GM23338 (cell line): ENCODE data around the gene RGL3. TPM values are rescaled to one million over a fixed set of nuclear protein-coding genes. Genes with fewer than 3 reads are reported as not detected.

Experiments used
- ATAC-seq: fragments of 200-7000 bp; cut with Tn5 transposase; 3 replicates; pipeline ENCODE4 v1.9.1; 2020
- DNase-seq: peaks from one replicate; pipeline ENCODE4 v3.0.0-alpha.2; 2015; ENCODE audit warnings: low spot score
- H2AFZ ChIP-seq: fragments of 200-600 bp; sonication (generic); 2 replicates; pipeline ENCODE4 v1.8.0; 2016; ENCODE audit warnings: antibody characterized with exemption, mild to moderate bottlenecking, moderate library complexity
- H3F3A ChIP-seq: fragments of 200-600 bp; sonication (generic); replicated peaks from 2 replicates; pipeline ENCODE4 v1.8.0; 2017; ENCODE audit warnings: antibody characterized with exemption, mixed run types, low read depth
- H3K27ac ChIP-seq: fragments of 200-600 bp; sonication (generic); 2 replicates; pipeline ENCODE4 v1.6.1; 2016; ENCODE audit warnings: low read depth
- H3K27me3 ChIP-seq: fragments of 200-600 bp; sonication (generic); 2 replicates; pipeline ENCODE4 v1.8.0; 2016; ENCODE audit warnings: mild to moderate bottlenecking, mixed run types, moderate library complexity; ENCODE audit not compliant: insufficient read depth
- H3K36me3 ChIP-seq: fragments of 200-600 bp; sonication (generic); 2 replicates; pipeline ENCODE4 v1.8.0; 2016; ENCODE audit warnings: mild to moderate bottlenecking; ENCODE audit not compliant: insufficient read depth
- H3K4me1 ChIP-seq: fragments of 200-600 bp; sonication (generic); 2 replicates; pipeline ENCODE4 v1.8.0; 2016; ENCODE audit warnings: mild to moderate bottlenecking, moderate library complexity; ENCODE audit not compliant: insufficient read depth
- H3K4me2 ChIP-seq: fragments of 200-600 bp; sonication (generic); 2 replicates; pipeline ENCODE4 v1.7.1; 2017; ENCODE audit warnings: mixed run types
- H3K4me3 ChIP-seq: fragments of 200-600 bp; sonication (generic); 2 replicates; pipeline ENCODE4 v1.6.1; 2016; ENCODE audit warnings: mixed run types
- H3K79me2 ChIP-seq: fragments of 200-600 bp; sonication (generic); replicated peaks from 2 replicates; pipeline ENCODE4 v1.8.0; 2017; ENCODE audit warnings: mild to moderate bottlenecking; ENCODE audit not compliant: insufficient read depth
- H3K9me2 ChIP-seq: fragments of 200-600 bp; sonication (generic); 2 replicates; pipeline ENCODE4 v1.8.0; 2017; ENCODE audit not compliant: insufficient read depth
- H4K20me1 ChIP-seq: fragments of 200-600 bp; sonication (generic); replicated peaks from 2 replicates; pipeline ENCODE4 v1.8.0; 2017; ENCODE audit warnings: mild to moderate bottlenecking; ENCODE audit not compliant: insufficient read depth
- H3K27ac Mint-ChIP-seq: 2 replicates; pipeline ENCODE4 v1.8.0; 2020; ENCODE audit warnings: inconsistent platforms, mild to moderate bottlenecking, moderate library complexity, mixed read lengths
- H3K27me3 Mint-ChIP-seq: 3 replicates; pipeline ENCODE4 v1.8.0; 2022; ENCODE audit warnings: low read depth, mild to moderate bottlenecking, moderate library complexity, mixed read lengths, inconsistent platforms; ENCODE audit not compliant: insufficient read depth, poor library complexity
- H3K36me3 Mint-ChIP-seq: 3 replicates; pipeline ENCODE4 v1.8.0; 2021; ENCODE audit warnings: low read depth, mild to moderate bottlenecking, inconsistent platforms, moderate library complexity, mixed read lengths
- H3K4me1 Mint-ChIP-seq: 3 replicates; pipeline ENCODE4 v1.8.0; 2020; ENCODE audit warnings: mild to moderate bottlenecking, inconsistent platforms, mixed read lengths
- H3K4me3 Mint-ChIP-seq: 3 replicates; pipeline ENCODE4 v1.8.0; 2021; ENCODE audit warnings: moderate library complexity, mild to moderate bottlenecking, inconsistent platforms, mixed read lengths
- H3K9me3 Mint-ChIP-seq: 3 replicates; pipeline ENCODE4 v1.8.0; 2020; ENCODE audit warnings: moderate library complexity, mild to moderate bottlenecking, inconsistent platforms, mixed read lengths
- CREB1 ChIP-seq: fragments of 250-450 bp; sonication (Bioruptor Pico); IDR thresholded peaks from 2 replicates; pipeline ENCODE4 v1.5.0; 2020; ENCODE audit warnings: low read depth, mild to moderate bottlenecking, moderate library complexity
- ETS1 ChIP-seq: IDR thresholded peaks from 2 replicates; pipeline ENCODE4 v1.6.1; 2016; ENCODE audit warnings: antibody characterized with exemption
- EZH2 ChIP-seq: fragments of 200-600 bp; sonication (generic); IDR thresholded peaks from one replicate; pipeline ENCODE4 v1.8.0; 2017; ENCODE audit warnings: antibody characterized with exemption, mild to moderate bottlenecking, low read depth; ENCODE audit not compliant: unreplicated experiment
- EZH2phosphoT487 ChIP-seq: fragments of 200-600 bp; sonication (generic); IDR thresholded peaks from one replicate; pipeline ENCODE4 v1.8.1; 2018; ENCODE audit warnings: antibody characterized with exemption; ENCODE audit not compliant: unreplicated experiment
- JUNB ChIP-seq: IDR thresholded peaks from one replicate; pipeline ENCODE4 v1.6.1; 2016; ENCODE audit warnings: antibody characterized with exemption; ENCODE audit not compliant: unreplicated experiment
- NANOG ChIP-seq: IDR thresholded peaks from 2 replicates; pipeline ENCODE4 v1.6.1; 2016; ENCODE audit warnings: antibody characterized with exemption, borderline replicate concordance
- POLR2AphosphoS5 ChIP-seq: IDR thresholded peaks from 2 replicates; pipeline ENCODE4 v1.6.1; 2016; ENCODE audit warnings: antibody characterized with exemption, low read depth
- REST ChIP-seq: IDR thresholded peaks from one replicate; pipeline ENCODE4 v1.6.1; 2018; ENCODE audit warnings: antibody characterized with exemption; ENCODE audit not compliant: unreplicated experiment
- STAT1 ChIP-seq: IDR thresholded peaks from one replicate; pipeline ENCODE4 v1.6.1; 2016; ENCODE audit warnings: antibody characterized with exemption; ENCODE audit not compliant: unreplicated experiment
- ZNF114 ChIP-seq: fragments of 250-450 bp; sonication (Bioruptor Pico); IDR thresholded peaks from 2 replicates; pipeline ENCODE4 v1.5.0; 2020; ENCODE audit warnings: mild to moderate bottlenecking, moderate library complexity
- ZNF331 ChIP-seq: fragments of 250-450 bp; sonication (Bioruptor Pico); IDR thresholded peaks from 2 replicates; pipeline ENCODE4 v1.5.0; 2020; ENCODE audit warnings: low read depth, mild to moderate bottlenecking, moderate library complexity
- polyA plus RNA-seq: library from polyadenylated mRNA; unstranded; fragments of >200 nt; fragmentation: Nextera tagmentation; extraction: Ambion mirVana; gene quantifications from 2 replicates; pipeline ENCODE4 v1.2.1, GENCODE V29; 2016
- total RNA-seq: library from RNA; depleted of rRNA; stranded (reverse); fragments of >200 nt; shearing (Covaris generic); gene quantifications from 2 replicates; pipeline ENCODE4 v1.2.3, GENCODE V29; 2014
- TF ChIP-seq, protein P1 (sequence below), 2 experiments: fragments of 200-600 bp in 1 of 2; sonication (generic) in 1 of 2; conservative IDR thresholded peaks; 2 replicates each; pipeline versions ENCODE4 v1.5.1 to v1.6.1; 2016 to 2017; ENCODE audit warnings: antibody characterized with exemption in 2 of 2, low read depth in 2 of 2, mild to moderate bottlenecking in 2 of 2, moderate library complexity in 1 of 2
- TF ChIP-seq, protein P2 (sequence below): fragments of 250-450 bp; sonication (Bioruptor Pico); IDR thresholded peaks from 2 replicates; pipeline ENCODE4 v1.5.0; 2020; ENCODE audit warnings: mild to moderate bottlenecking, moderate library complexity

RGL3 gene
- total and polyA plus RNA-seq, 2 experiments from 2014 or later = 48.8 to 49.4 TPM

GRCh38 chr19:11426656-11427055 is 7.5 kb upstream of the RGL3 start:
- Mint-ChIP-seq H3K4me1 (peaks cover 9% of the 10 kb centered on the region), H3K9me3 (peaks cover 2% of the 10 kb centered on the region; the same call in 1 of the 3 replicates), H3K27ac (no peak overlapping the region), H3K36me3 (no peaks in the 10 kb centered on the region), H3K27me3 (peaks cover 31% of the 10 kb centered on the region), H3K4me3 (no peak overlapping the region)
- Histone ChIP-seq H4K20me1 (no peaks in the 10 kb centered on the region), H3K36me3 (no peaks in the 10 kb centered on the region), H3K4me3 (no peak overlapping the region), H3K4me1 (peaks cover 10% of the 10 kb centered on the region), H3K79me2 (no peaks in the 10 kb centered on the region), H3K4me2 (no peak overlapping the region), H3F3A (peaks cover 11% of the 10 kb centered on the region), H3K9me2 (no peaks in the 10 kb centered on the region), H3K27ac (no peak overlapping the region), H2AFZ (no peak overlapping the region), H3K27me3 (peaks cover 24% of the 10 kb centered on the region)
- ATAC-seq = no peak
- no peak for TF ChIP-seq EZH2phosphoT487
- TF ChIP-seq POLR2AphosphoS5 = no peak
- TF ChIP-seq NANOG = no peak
- TF ChIP-seq, protein P1, sequence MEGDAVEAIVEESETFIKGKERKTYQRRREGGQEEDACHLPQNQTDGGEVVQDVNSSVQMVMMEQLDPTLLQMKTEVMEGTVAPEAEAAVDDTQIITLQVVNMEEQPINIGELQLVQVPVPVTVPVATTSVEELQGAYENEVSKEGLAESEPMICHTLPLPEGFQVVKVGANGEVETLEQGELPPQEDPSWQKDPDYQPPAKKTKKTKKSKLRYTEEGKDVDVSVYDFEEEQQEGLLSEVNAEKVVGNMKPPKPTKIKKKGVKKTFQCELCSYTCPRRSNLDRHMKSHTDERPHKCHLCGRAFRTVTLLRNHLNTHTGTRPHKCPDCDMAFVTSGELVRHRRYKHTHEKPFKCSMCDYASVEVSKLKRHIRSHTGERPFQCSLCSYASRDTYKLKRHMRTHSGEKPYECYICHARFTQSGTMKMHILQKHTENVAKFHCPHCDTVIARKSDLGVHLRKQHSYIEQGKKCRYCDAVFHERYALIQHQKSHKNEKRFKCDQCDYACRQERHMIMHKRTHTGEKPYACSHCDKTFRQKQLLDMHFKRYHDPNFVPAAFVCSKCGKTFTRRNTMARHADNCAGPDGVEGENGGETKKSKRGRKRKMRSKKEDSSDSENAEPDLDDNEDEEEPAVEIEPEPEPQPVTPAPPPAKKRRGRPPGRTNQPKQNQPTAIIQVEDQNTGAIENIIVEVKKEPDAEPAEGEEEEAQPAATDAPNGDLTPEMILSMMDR (conservative IDR thresholded peaks at IDR 0.05; ENCODE audit: low read depth in 2 of 2) = no peak
- no peak for TF ChIP-seq CREB1 (CRISPR knock-in tag)
- TF ChIP-seq ETS1 = no peak
- TF ChIP-seq JUNB = no peak
- no peak for TF ChIP-seq EZH2
- no peak for TF ChIP-seq ZNF331 (CRISPR knock-in tag)
- TF ChIP-seq REST = no peak
- no peak for TF ChIP-seq ZNF114 (CRISPR knock-in tag)
- TF ChIP-seq, protein P2, sequence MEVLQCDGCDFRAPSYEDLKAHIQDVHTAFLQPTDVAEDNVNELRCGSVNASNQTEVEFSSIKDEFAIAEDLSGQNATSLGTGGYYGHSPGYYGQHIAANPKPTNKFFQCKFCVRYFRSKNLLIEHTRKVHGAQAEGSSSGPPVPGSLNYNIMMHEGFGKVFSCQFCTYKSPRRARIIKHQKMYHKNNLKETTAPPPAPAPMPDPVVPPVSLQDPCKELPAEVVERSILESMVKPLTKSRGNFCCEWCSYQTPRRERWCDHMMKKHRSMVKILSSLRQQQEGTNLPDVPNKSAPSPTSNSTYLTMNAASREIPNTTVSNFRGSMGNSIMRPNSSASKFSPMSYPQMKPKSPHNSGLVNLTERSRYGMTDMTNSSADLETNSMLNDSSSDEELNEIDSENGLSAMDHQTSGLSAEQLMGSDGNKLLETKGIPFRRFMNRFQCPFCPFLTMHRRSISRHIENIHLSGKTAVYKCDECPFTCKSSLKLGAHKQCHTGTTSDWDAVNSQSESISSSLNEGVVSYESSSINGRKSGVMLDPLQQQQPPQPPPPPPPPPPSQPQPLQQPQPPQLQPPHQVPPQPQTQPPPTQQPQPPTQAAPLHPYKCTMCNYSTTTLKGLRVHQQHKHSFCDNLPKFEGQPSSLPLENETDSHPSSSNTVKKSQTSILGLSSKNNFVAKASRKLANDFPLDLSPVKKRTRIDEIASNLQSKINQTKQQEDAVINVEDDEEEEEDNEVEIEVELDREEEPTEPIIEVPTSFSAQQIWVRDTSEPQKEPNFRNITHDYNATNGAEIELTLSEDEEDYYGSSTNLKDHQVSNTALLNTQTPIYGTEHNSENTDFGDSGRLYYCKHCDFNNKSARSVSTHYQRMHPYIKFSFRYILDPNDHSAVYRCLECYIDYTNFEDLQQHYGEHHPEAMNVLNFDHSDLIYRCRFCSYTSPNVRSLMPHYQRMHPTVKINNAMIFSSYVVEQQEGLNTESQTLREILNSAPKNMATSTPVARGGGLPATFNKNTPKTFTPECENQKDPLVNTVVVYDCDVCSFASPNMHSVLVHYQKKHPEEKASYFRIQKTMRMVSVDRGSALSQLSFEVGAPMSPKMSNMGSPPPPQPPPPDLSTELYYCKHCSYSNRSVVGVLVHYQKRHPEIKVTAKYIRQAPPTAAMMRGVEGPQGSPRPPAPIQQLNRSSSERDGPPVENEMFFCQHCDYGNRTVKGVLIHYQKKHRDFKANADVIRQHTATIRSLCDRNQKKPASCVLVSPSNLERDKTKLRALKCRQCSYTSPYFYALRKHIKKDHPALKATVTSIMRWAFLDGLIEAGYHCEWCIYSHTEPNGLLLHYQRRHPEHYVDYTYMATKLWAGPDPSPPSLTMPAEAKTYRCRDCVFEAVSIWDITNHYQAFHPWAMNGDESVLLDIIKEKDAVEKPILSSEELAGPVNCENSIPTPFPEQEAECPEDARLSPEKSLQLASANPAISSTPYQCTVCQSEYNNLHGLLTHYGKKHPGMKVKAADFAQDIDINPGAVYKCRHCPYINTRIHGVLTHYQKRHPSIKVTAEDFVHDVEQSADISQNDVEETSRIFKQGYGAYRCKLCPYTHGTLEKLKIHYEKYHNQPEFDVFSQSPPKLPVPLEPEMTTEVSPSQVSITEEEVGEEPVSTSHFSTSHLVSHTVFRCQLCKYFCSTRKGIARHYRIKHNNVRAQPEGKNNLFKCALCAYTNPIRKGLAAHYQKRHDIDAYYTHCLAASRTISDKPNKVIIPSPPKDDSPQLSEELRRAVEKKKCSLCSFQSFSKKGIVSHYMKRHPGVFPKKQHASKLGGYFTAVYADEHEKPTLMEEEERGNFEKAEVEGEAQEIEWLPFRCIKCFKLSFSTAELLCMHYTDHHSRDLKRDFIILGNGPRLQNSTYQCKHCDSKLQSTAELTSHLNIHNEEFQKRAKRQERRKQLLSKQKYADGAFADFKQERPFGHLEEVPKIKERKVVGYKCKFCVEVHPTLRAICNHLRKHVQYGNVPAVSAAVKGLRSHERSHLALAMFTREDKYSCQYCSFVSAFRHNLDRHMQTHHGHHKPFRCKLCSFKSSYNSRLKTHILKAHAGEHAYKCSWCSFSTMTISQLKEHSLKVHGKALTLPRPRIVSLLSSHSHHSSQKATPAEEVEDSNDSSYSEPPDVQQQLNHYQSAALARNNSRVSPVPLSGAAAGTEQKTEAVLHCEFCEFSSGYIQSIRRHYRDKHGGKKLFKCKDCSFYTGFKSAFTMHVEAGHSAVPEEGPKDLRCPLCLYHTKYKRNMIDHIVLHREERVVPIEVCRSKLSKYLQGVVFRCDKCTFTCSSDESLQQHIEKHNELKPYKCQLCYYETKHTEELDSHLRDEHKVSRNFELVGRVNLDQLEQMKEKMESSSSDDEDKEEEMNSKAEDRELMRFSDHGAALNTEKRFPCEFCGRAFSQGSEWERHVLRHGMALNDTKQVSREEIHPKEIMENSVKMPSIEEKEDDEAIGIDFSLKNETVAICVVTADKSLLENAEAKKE (CRISPR knock-in tag) = no peak
- no peak for TF ChIP-seq STAT1
- no peak for DNase-seq
